Measurements from ENCODE around the gene HS3ST6. TPM values are rescaled to one million over a fixed set of nuclear protein-coding genes. Genes with fewer than 3 reads are reported as not detected.
"Not testable (repeated sequence)": the region's sequence is repeated elsewhere in the genome, so short reads cannot be mapped to it uniquely, and the experiment has no call there.

HS3ST6 gene
- total RNA-seq, 2 donors from 2014 or later: not detected

GRCh38 chr16:1942810-1943726 is 24.9 kb upstream of the HS3ST6 start, which contains the start of gene MSRB1:
Gene MSRB1, minus strand, starts transcription at chr16:1943199. Its CDS starts 43 bp downstream, at chr16:1943156.
- peak within 1 kb of the TSS; percentile 98 for H3K4me3 Mint-ChIP-seq
- ATAC-seq (replicated peaks in 1 of 2): peak; percentile 94 to 95
- H3K27ac Mint-ChIP-seq: peak within 1 kb of the TSS; percentile 94
- H3K27me3 Mint-ChIP-seq (ENCODE audit: low read depth): no peaks in the 10 kb centered on the region
- peaks cover 31% of the 10 kb centered on the region for H3K4me1 Mint-ChIP-seq (ENCODE audit: low read depth)
- H3K9me3 Mint-ChIP-seq: no peaks in the 10 kb centered on the region
- peaks cover 2% of the 10 kb centered on the region in 2 donors for H3K36me3 Mint-ChIP-seq (ENCODE audit: insufficient read depth in 2 of 2)
- DNase-seq: peak; percentile 100

- ATAC-seq (replicated peaks in 1 of 2) (no peak), DNase-seq (no peak)
- Mint-ChIP-seq H3K27me3 (ENCODE audit: low read depth) (no peaks in the 10 kb centered on the region), H3K4me3 (peak overlapping the region; percentile 98), H3K36me3 (ENCODE audit: insufficient read depth in 2 of 2) (peaks cover 2% of the 10 kb centered on the region in 2 donors), H3K9me3 (no peaks in the 10 kb centered on the region), H3K27ac (no peak overlapping the region), H3K4me1 (ENCODE audit: low read depth) (peaks cover 31% of the 10 kb centered on the region)
Measured at GRCh38 chr16:1942047-1942809, 24.0 kb upstream of the HS3ST6 start.

GRCh38 chr16:1941162-1942046 is 23.2 kb upstream of the HS3ST6 start:
- Mint-ChIP-seq H3K4me1 (ENCODE audit: low read depth) (peaks cover 31% of the 10 kb centered on the region), H3K27me3 (ENCODE audit: low read depth) (no peaks in the 10 kb centered on the region), H3K4me3 (peak overlapping the region; percentile 98), H3K9me3 (no peaks in the 10 kb centered on the region), H3K27ac (no peak overlapping the region), H3K36me3 (ENCODE audit: insufficient read depth in 2 of 2) (peaks cover 2% of the 10 kb centered on the region in 2 donors)
- no peak for DNase-seq
- no peak for ATAC-seq (replicated peaks in 1 of 2)

- no peaks in the 10 kb centered on the region for H3K9me3 Mint-ChIP-seq
- no peak for ATAC-seq (replicated peaks in 1 of 2)
- no peaks in the 10 kb centered on the region for H3K27me3 Mint-ChIP-seq (ENCODE audit: low read depth)
- no peak overlapping the region for H3K4me3 Mint-ChIP-seq
- peaks cover 2% of the 10 kb centered on the region in 2 donors for H3K36me3 Mint-ChIP-seq (ENCODE audit: insufficient read depth in 2 of 2)
- no peak overlapping the region for H3K27ac Mint-ChIP-seq
- peaks cover 29% of the 10 kb centered on the region for H3K4me1 Mint-ChIP-seq (ENCODE audit: low read depth)
- no peak for DNase-seq
Measured at GRCh38 chr16:1940273-1941161, 22.3 kb upstream of the HS3ST6 start.

- not testable (repeated sequence) for H3K9me3 Mint-ChIP-seq; H3K27ac Mint-ChIP-seq; DNase-seq; H3K4me3 Mint-ChIP-seq; H3K27me3 Mint-ChIP-seq (ENCODE audit: low read depth); H3K36me3 Mint-ChIP-seq (ENCODE audit: insufficient read depth in 2 of 2); ATAC-seq (replicated peaks in 1 of 2)
- peaks cover 26% of the 10 kb centered on the region for H3K4me1 Mint-ChIP-seq (ENCODE audit: low read depth)
Measured at GRCh38 chr16:1939833-1940232, 21.6 kb upstream of the HS3ST6 start.

- no peak overlapping the region for H3K27ac Mint-ChIP-seq
- no peaks in the 10 kb centered on the region for H3K9me3 Mint-ChIP-seq
- H3K27me3 Mint-ChIP-seq (ENCODE audit: low read depth): no peaks in the 10 kb centered on the region
- ATAC-seq (replicated peaks in 1 of 2) (no peak), DNase-seq (no peak)
- H3K4me3 Mint-ChIP-seq: no peak overlapping the region
- peaks cover 17% of the 10 kb centered on the region for H3K4me1 Mint-ChIP-seq (ENCODE audit: low read depth)
- peaks cover 2% of the 10 kb centered on the region in 2 donors for H3K36me3 Mint-ChIP-seq (ENCODE audit: insufficient read depth in 2 of 2)
Measured at GRCh38 chr16:1938910-1939309, 20.7 kb upstream of the HS3ST6 start.

GRCh38 chr16:1938316-1938715 is 20.1 kb upstream of the HS3ST6 start:
- no peak overlapping the region for H3K4me3 Mint-ChIP-seq
- no peak overlapping the region for H3K27ac Mint-ChIP-seq
- no peak for DNase-seq
- ATAC-seq (replicated peaks in 1 of 2): no peak
- no peaks in the 10 kb centered on the region for H3K27me3 Mint-ChIP-seq (ENCODE audit: low read depth)
- peaks cover 12% of the 10 kb centered on the region for H3K4me1 Mint-ChIP-seq (ENCODE audit: low read depth)
- peaks cover 2% of the 10 kb centered on the region in 2 donors for H3K36me3 Mint-ChIP-seq (ENCODE audit: insufficient read depth in 2 of 2)
- no peaks in the 10 kb centered on the region for H3K9me3 Mint-ChIP-seq

GRCh38 chr16:1936945-1937479 is 18.8 kb upstream of the HS3ST6 start:
- H3K9me3 Mint-ChIP-seq: no peaks in the 10 kb centered on the region
- no peak overlapping the region for H3K27ac Mint-ChIP-seq
- no peak for ATAC-seq (replicated peaks in 1 of 2)
- H3K4me3 Mint-ChIP-seq: no peak overlapping the region
- peaks cover 8% of the 10 kb centered on the region for H3K4me1 Mint-ChIP-seq (ENCODE audit: low read depth)
- no peaks in the 10 kb centered on the region for H3K27me3 Mint-ChIP-seq (ENCODE audit: low read depth)
- H3K36me3 Mint-ChIP-seq (ENCODE audit: insufficient read depth in 2 of 2): no peaks in the 10 kb centered on the region
- DNase-seq: no peak

GRCh38 chr16:1933097-1933661 is 15.0 kb upstream of the HS3ST6 start:
- H3K27ac Mint-ChIP-seq: no peak overlapping the region

GRCh38 chr16:1932050-1933028 is 14.1 kb upstream of the HS3ST6 start:
- H3K36me3 Mint-ChIP-seq (ENCODE audit: insufficient read depth in 2 of 2): no peaks in the 10 kb centered on the region
- no peaks in the 10 kb centered on the region for H3K9me3 Mint-ChIP-seq
- H3K27me3 Mint-ChIP-seq (ENCODE audit: low read depth): no peaks in the 10 kb centered on the region
- peaks cover 5% of the 10 kb centered on the region for H3K4me1 Mint-ChIP-seq (ENCODE audit: low read depth)
- no peak overlapping the region for H3K4me3 Mint-ChIP-seq
- no peak overlapping the region for H3K27ac Mint-ChIP-seq
- DNase-seq (no peak), ATAC-seq (replicated peaks in 1 of 2) (no peak)

More at GRCh38 chr16:1933097-1933661, 15.0 kb upstream of the HS3ST6 start:
- H3K4me1 Mint-ChIP-seq (ENCODE audit: low read depth): peaks cover 5% of the 10 kb centered on the region
- H3K9me3 Mint-ChIP-seq: no peaks in the 10 kb centered on the region
- H3K27me3 Mint-ChIP-seq (ENCODE audit: low read depth): no peaks in the 10 kb centered on the region
- no peaks in the 10 kb centered on the region for H3K36me3 Mint-ChIP-seq (ENCODE audit: insufficient read depth in 2 of 2)
- no peak for ATAC-seq (replicated peaks in 1 of 2)
- no peak for DNase-seq
- H3K4me3 Mint-ChIP-seq: no peak overlapping the region

GRCh38 chr16:1930338-1930720 is 12.1 kb upstream of the HS3ST6 start:
- Mint-ChIP-seq H3K27ac (no peak overlapping the region), H3K9me3 (no peaks in the 10 kb centered on the region), H3K4me1 (ENCODE audit: low read depth) (peaks cover 5% of the 10 kb centered on the region), H3K4me3 (peak overlapping the region in 1 of 2 donors; percentile 47), H3K27me3 (ENCODE audit: low read depth) (no peaks in the 10 kb centered on the region), H3K36me3 (ENCODE audit: insufficient read depth in 2 of 2) (no peaks in the 10 kb centered on the region)
- no peak for ATAC-seq (replicated peaks in 1 of 2)
- DNase-seq: no peak

Measured in activated T-cell treated with anti-CD3 and anti-CD28 coated beads, Interleukin-2, amount 50 U/mL, for 72 hours (primary cell).